SK-N-MC (cell line): ENCODE data around the gene RAB43.
"Not testable (repeated sequence)": the region's sequence is repeated elsewhere in the genome, so short reads cannot be mapped to it uniquely, and the experiment has no call there.

Source experiments
- DNase-seq: peaks from one replicate; pipeline ENCODE4 v3.0.0-alpha.2; 2011; ENCODE audit warnings: low read depth, low spot score
- H3K27ac ChIP-seq: fragments of 200-600 bp; sonication (generic); 2 replicates; pipeline ENCODE4 v1.5.1; 2016; ENCODE audit warnings: mixed run types
- H3K36me3 ChIP-seq: fragments of 200-600 bp; sonication (generic); 2 replicates; pipeline ENCODE4 v1.6.1; 2017; ENCODE audit warnings: antibody characterized with exemption, low read length, mixed read lengths; ENCODE audit not compliant: insufficient read depth
- H3K4me3 ChIP-seq: fragments of 200-600 bp; sonication (generic); 2 replicates; pipeline ENCODE4 v1.5.1; 2016
- H3K9ac ChIP-seq: fragments of 200-600 bp; sonication (generic); 2 replicates; pipeline ENCODE4 v1.8.0; 2017; ENCODE audit warnings: mixed run types, mixed read lengths; ENCODE audit not compliant: insufficient read length
- H3K9me3 ChIP-seq: fragments of 200-600 bp; sonication (generic); 2 replicates; pipeline ENCODE4 v1.6.1; 2017; ENCODE audit warnings: low read depth, mild to moderate bottlenecking, antibody characterized with exemption, low read length, moderate library complexity, mixed read lengths
- EZH2 ChIP-seq: fragments of 200-600 bp; sonication (generic); IDR thresholded peaks from one replicate; pipeline ENCODE4 v1.6.1; 2017; ENCODE audit warnings: antibody characterized with exemption
- FOXP2 ChIP-seq: optimal IDR thresholded peaks from 2 replicates; pipeline ENCODE3; 2011; ENCODE audit warnings: mild to moderate bottlenecking, moderate library complexity; ENCODE audit not compliant: insufficient read depth; ENCODE audit errors: extremely low read length, control extremely low read depth
- POLR2AphosphoS5 ChIP-seq: IDR thresholded peaks from 2 replicates; pipeline ENCODE4 v1.6.1; 2012; ENCODE audit warnings: mild to moderate bottlenecking, low read depth, low read length, borderline replicate concordance

Gene RAB43

DNA sequence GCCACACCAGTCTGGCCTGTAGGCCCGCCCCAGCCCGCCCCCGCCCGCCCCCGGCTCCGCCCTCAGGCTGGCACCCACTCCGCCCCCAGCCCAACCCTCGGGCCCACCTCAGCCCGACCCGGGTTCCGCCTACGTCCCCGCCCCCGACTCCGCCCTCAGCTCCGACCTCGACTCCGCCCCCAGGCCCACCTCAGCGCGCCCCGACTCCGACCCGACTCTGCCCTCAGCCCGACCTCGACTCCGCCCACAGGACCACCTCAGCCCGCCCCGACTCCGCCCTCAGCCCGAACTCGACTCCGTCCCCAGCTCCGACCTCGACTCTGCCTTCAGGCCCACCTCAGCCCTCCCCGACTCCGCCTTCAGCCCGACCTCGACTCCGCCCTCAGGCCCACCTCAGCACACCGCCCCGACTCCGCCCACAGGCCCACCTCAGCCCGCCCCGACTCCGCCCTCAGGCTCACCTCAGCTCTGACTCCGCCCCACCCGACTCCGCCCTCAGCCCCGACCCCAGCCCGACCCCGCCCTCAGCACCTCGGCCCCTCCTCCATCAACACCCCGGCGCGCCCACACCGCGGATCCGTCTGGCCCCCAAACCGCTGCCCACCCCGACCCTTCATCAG is at the start of gene RAB43:
Gene RAB43 (minus strand): TSS at position 13 of the 620 bp plus-strand sequence. CDS start 315 bp downstream, outside the sequence.
- Histone ChIP-seq H3K36me3 (no peaks in the 10 kb centered on the region), H3K27ac (peak within 1 kb of the TSS; percentile 90), H3K9me3 (no peaks in the 10 kb centered on the region), H3K9ac (peak within 1 kb of the TSS; percentile 75), H3K4me3 (peak within 1 kb of the TSS; percentile 90)
- DNase-seq = peak; percentile 47
- TF ChIP-seq FOXP2 (no peak), POLR2AphosphoS5 (no peak), EZH2 (no peak)

DNA sequence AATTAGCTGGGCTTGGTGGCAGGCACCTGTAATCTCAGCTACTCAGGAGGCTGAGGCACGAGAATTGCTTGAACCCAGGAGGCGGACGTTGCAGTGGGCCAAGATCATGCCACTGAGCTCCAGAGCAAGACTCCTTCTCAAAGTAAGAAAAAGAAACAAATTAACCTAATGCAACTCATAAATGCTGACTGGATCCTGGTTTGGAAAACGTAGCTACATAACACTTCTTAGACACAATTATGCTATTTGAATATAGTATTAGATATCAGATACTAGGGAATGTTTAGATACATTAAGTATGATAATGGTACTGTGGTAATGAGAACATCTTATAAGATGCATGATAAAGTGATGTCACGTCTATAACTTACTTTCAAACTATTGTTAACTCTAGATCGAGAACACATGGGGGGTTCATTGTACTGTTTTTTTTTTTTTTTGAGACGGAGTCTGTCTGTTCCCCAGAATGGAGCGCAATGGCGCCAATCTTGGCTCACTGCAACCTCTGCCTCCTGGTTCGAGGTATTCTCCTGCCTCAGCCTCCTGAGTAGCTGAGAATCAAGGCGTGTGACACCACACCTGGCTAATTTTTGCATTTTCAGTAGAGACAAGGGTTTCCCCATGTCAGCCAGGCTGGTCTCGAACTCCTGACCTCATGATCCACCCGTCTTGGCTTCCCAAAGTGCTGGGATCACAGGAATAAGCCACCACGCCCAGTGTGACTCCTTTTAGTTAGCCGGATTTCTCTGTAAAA is 45.2 kb upstream of the RAB43 start:
- Histone ChIP-seq H3K36me3 (peaks cover 57% of the 10 kb centered on the region), H3K27ac (0 out of 2 replicates have a peak overlapping the region, but pooled peaks have one; percentile 7), H3K9ac (no peak overlapping the region), H3K4me3 (no peak overlapping the region), H3K9me3 (no peaks in the 10 kb centered on the region)
- TF ChIP-seq EZH2 (no peak), POLR2AphosphoS5 (peak; percentile 19; the same call in 1 of the 2 replicates)
- DNase-seq = no peak

DNA sequence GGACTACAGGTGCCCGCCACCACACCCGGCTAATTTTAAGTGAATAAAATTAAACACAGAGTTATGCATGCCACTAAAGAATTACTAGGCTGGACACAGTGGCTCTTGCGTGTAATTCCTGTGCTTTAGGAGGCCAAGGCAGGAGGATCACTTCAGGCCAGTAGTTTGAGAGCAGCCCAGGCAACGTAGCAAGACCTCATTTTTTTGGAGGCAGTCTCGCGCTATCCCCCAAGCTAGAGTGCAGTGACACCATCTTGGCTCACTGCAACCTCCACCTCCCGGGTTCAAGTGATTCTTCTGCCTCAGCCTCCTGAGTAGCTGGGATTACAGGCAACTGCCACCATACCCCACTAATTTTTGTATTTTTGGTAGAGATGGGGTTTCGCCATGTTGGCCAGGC is 44.0 kb upstream of the RAB43 start:
- H3K27ac ChIP-seq, H3K4me3 ChIP-seq, H3K9me3 ChIP-seq, DNase-seq, H3K9ac ChIP-seq: not testable (repeated sequence)
- H3K36me3 ChIP-seq = peaks cover 46% of the 10 kb centered on the region
- TF ChIP-seq POLR2AphosphoS5 = 0 out of 2 replicates have a peak, but pooled peaks have one; percentile 24

DNA sequence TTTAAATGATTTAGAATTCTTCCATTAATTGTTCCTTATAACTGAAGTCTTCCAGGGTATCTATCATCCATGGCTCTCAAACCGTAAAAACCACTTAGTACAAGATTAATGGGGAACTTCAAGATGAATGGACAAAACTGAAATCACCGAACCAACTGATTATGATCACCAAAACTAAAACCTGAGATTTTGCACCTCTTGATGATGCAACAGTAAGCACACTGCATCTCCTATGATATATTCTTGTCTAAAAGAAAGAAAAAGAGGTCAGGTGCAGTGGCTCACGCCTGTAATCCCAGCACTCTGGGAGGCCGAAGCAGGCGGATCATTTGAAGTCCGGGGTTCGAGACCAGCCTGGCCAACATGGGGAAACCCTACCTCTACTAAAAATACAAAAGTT is 42.9 kb upstream of the RAB43 start:
- Histone ChIP-seq H3K4me3 (no peak overlapping the region), H3K9me3 (no peaks in the 10 kb centered on the region), H3K9ac (no peak overlapping the region), H3K36me3 (peaks cover 35% of the 10 kb centered on the region), H3K27ac (0 out of 2 replicates have a peak overlapping the region, but pooled peaks have one; percentile 31)
- TF ChIP-seq EZH2 (no peak), POLR2AphosphoS5 (peak; percentile 8; the same call in 1 of the 2 replicates), FOXP2 (no peak)
- no peak for DNase-seq

DNA sequence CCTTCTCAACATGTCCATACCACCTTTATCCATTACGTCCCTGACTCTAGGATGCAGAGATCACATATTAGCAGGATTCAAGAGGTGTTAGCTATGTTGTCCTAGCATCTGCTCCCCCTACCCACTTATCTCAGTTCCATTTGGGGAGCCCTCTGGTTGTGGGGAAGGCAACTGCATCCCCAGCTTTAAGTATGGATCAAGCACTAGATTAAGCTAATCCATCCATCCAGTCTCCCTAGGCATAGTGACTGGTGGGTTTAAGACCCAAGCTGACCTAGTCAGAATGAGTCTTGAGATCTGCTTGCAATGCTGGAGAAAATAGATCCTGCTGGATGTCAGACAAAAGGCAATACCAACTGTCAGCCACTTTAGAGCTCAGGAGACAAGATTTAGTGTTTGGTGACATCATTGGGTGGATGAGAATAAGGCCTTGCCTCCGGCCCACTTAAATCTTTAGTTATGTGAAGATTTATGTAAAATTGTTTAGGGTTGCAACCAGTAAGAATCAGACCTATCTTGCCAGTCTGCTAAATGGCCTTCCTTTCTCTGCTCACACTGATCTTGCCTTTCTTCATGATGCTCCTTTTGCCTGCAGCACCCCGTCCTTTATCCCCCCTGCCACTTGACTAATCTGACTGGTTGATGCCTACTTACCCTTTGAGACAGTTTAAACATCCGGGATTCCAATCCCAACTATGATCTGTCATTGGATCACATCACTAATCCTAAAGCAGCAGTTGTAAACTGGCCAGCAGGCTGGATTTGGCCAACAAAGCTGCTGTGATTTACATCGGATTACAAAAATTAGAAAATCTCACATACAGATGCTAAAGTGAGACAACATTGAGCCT is 41.4 kb upstream of the RAB43 start:
- H3K36me3 ChIP-seq = peaks cover 30% of the 10 kb centered on the region
- DNase-seq = no peak

DNA sequence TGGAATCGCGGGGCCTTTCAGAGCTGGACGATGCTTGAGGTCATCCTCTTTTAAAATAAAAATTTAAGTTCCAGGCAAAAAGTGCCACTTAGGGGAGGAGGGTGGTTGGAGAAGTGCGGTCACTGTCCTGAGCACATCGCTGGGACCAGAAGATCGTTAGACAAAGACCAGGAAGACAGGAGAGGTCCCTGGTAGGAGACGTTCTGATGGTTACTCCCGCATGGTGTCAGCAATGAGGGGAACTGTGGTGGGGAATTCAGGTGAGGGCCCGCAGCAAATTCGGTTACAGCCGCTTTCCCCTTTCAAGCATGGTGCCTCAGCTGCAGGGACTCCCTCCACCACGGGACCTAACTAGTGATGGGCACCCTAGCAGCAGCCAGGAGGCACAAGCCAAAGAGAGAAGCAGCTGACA is 40.3 kb upstream of the RAB43 start:
- Histone ChIP-seq H3K4me3 (peak overlapping the region; percentile 91), H3K9me3 (no peaks in the 10 kb centered on the region), H3K27ac (peak overlapping the region; percentile 99), H3K36me3 (peaks cover 29% of the 10 kb centered on the region), H3K9ac (peak overlapping the region; percentile 93)
- no peak for DNase-seq
- no peak; the same call in 1 of the 2 replicates for TF ChIP-seq POLR2AphosphoS5
- TF ChIP-seq FOXP2 = no peak
- no peak for TF ChIP-seq EZH2

More for the DNA sequence above, 41.4 kb upstream of the RAB43 start:
- H3K4me3 ChIP-seq = peak overlapping the region; percentile 91; the same call in 1 of the 2 replicates
- no peaks in the 10 kb centered on the region for H3K9me3 ChIP-seq
- peak overlapping the region; percentile 15; the same call in 1 of the 2 replicates for H3K27ac ChIP-seq
- H3K9ac ChIP-seq = no peak overlapping the region
- TF ChIP-seq POLR2AphosphoS5 = peak; percentile 72
- no peak for TF ChIP-seq EZH2
- no peak for TF ChIP-seq FOXP2

DNA sequence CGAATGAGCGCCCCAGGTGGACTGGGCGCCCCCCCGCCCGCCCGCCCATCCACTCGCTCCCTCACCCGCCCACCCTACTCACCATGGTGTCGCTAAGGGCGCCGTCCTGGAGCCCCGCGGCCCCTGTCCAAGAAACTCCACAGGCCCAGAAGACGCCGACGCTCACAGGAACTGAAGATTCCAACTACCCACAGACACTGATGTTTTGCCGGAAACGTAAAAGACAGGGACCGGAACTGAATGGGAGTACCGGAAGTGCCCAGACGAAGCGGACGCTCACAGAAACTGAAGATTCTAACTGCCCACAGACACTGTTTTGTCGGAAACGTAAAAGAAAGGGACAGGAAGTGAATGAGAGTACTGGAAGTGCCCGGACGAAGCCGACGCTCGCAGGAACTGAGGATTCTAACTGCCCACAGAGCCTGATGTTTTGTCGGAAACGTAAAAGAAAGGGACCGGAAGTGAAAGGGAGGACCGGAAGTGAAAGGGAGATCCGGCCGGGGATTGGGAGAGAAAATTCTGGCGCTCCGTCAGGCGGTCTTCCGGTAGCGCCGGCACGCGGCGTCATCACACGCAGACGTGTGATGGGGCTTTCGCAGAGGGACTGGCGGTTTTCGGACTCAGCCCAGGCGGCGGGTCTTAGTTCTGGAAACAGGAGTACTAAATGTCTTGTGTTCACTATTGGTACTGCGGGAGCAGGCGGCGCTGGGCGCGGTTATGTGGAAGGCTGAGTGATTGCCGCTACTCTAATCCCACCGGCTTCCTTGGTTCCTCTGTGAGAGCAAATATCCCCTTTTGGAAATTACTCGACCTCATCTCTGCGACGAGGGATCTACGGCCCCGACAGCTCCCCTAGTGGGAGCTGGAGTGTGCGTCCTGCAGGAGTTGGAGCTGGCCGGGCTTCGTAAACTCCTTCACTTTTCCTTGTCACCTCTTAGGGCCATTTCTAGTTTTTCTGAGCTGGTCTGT is 39.6 kb upstream of the RAB43 start, which contains the start of gene ISY1:
Gene ISY1 (minus strand): TSS at position 173 of the 969 bp plus-strand sequence. CDS start 88 bp downstream, at position 85.
- peak within 1 kb of the TSS; percentile 99 for H3K27ac ChIP-seq
- peaks cover 28% of the 10 kb centered on the region for H3K36me3 ChIP-seq
- peak within 1 kb of the TSS; percentile 93 for H3K9ac ChIP-seq
- no peaks in the 10 kb centered on the region for H3K9me3 ChIP-seq
- H3K4me3 ChIP-seq = peak within 1 kb of the TSS; percentile 91
- DNase-seq = peak; percentile 99
- peak; percentile 96 for TF ChIP-seq POLR2AphosphoS5
- TF ChIP-seq FOXP2 = no peak
- no peak for TF ChIP-seq EZH2
